ENCODE measurements around the gene WDR33. TPM values are rescaled to one million over a fixed set of nuclear protein-coding genes. Genes with fewer than 3 reads are reported as not detected.

WDR33 gene
- total and polyA plus RNA-seq, 4 donors: 8.2 to 37.5 (median 22.4) TPM

- Histone ChIP-seq H3K4me3 (ENCODE audit: low read depth in 1 of 3, low read length in 3 of 3) (no peak overlapping the region), H3K9ac (ENCODE audit: low read depth in 1 of 2, low read length in 2 of 2) (no peak overlapping the region), H3K36me3 (ENCODE audit: control insufficient read depth in 4 of 4, insufficient read depth in 3 of 4, low read depth in 1 of 4, low read length in 3 of 4) (peaks cover 0 to 14% (median 1%) of the 10 kb centered on the region in 4 donors), H3K4me1 (ENCODE audit: control insufficient read depth in 4 of 4, insufficient read depth in 4 of 4, low read length in 3 of 4) (peaks cover 2 to 11% (median 5%) of the 10 kb centered on the region in 4 donors), H3K27me3 (ENCODE audit: control insufficient read depth in 4 of 4, insufficient read depth in 4 of 4, low read length in 3 of 4) (no peaks in the 10 kb centered on the region), H3K27ac (ENCODE audit: low read depth in 1 of 2, low read length in 2 of 2) (no peak overlapping the region), H3K9me3 (ENCODE audit: control insufficient read depth in 4 of 4, low read length in 3 of 4) (no peaks in the 10 kb centered on the region)
- WGBS: 89% methylated on average over 16 of the region's 16 CpGs
- TF ChIP-seq NR2F2 (IDR thresholded peaks at IDR 0.05) (no peak), FOXA2 (IDR thresholded peaks at IDR 0.05) (no peak), EGR1 (IDR thresholded peaks at IDR 0.05; ENCODE audit: low read depth in 2 of 2) (no peak), MAX (IDR thresholded peaks at IDR 0.05) (no peak), RAD21 (IDR thresholded peaks at IDR 0.05) (no peak), CTCF (IDR thresholded peaks at IDR 0.05; ENCODE audit: low read depth, low read length, missing input control) (no peak), HNF4A (conservative IDR thresholded peaks at IDR 0.05) (no peak), ZBTB33 (IDR thresholded peaks at IDR 0.05) (no peak), SP1 (IDR thresholded peaks at IDR 0.05) (no peak), RXRA (IDR thresholded peaks at IDR 0.05) (no peak), ATF3 (IDR thresholded peaks at IDR 0.05) (no peak), GABPA (IDR thresholded peaks at IDR 0.05 in 1 of 2, conservative IDR thresholded peaks at IDR 0.05 in 1 of 2) (no peak), TAF1 (conservative IDR thresholded peaks at IDR 0.05) (no peak)
- no peak for DNase-seq (ENCODE audit: low spot score)
Measured at GRCh38 chr2:127653421-127654083, 157.4 kb downstream of the WDR33 start.

GRCh38 chr2:127652786-127653357 is 158.1 kb downstream of the WDR33 start:
- Histone ChIP-seq H3K9ac (ENCODE audit: low read depth in 1 of 2, low read length in 2 of 2) (no peak overlapping the region), H3K4me3 (ENCODE audit: low read depth in 1 of 3, low read length in 3 of 3) (no peak overlapping the region), H3K27ac (ENCODE audit: low read depth in 1 of 2, low read length in 2 of 2) (no peak overlapping the region), H3K36me3 (ENCODE audit: control insufficient read depth in 4 of 4, insufficient read depth in 3 of 4, low read depth in 1 of 4, low read length in 3 of 4) (peaks cover 0 to 14% (median 1%) of the 10 kb centered on the region in 4 donors), H3K27me3 (ENCODE audit: control insufficient read depth in 4 of 4, insufficient read depth in 4 of 4, low read length in 3 of 4) (no peaks in the 10 kb centered on the region), H3K9me3 (ENCODE audit: control insufficient read depth in 4 of 4, low read length in 3 of 4) (no peaks in the 10 kb centered on the region), H3K4me1 (ENCODE audit: control insufficient read depth in 4 of 4, insufficient read depth in 4 of 4, low read length in 3 of 4) (peaks cover 2 to 11% (median 5%) of the 10 kb centered on the region in 4 donors)
- 78% methylated on average over 25 of the region's 25 CpGs for WGBS
- DNase-seq (ENCODE audit: low spot score): no peak
- TF ChIP-seq EGR1 (IDR thresholded peaks at IDR 0.05; ENCODE audit: low read depth in 2 of 2) (no peak), NR2F2 (IDR thresholded peaks at IDR 0.05) (no peak), HNF4G (IDR thresholded peaks at IDR 0.05) (no peak), ZBTB33 (IDR thresholded peaks at IDR 0.05) (no peak), RAD21 (IDR thresholded peaks at IDR 0.05) (no peak), FOXA1 (IDR thresholded peaks at IDR 0.05) (no peak), ATF3 (IDR thresholded peaks at IDR 0.05) (no peak), RXRA (IDR thresholded peaks at IDR 0.05) (no peak), REST (IDR thresholded peaks at IDR 0.05) (no peak), CTCF (IDR thresholded peaks at IDR 0.05; ENCODE audit: low read depth, low read length, missing input control) (no peak), FOXA2 (IDR thresholded peaks at IDR 0.05) (no peak), SP1 (IDR thresholded peaks at IDR 0.05) (no peak)

All from liver (tissue), 9 donors.